DMS153 (cell line): ENCODE data around the gene ZBTB20.

Experiments
- DNase-seq: peaks from one replicate; lab custom pipeline; 2025; lab: John Stamatoyannopoulos, UW

ZBTB20 gene

GRCh38 chr3:114329823-114330222 is 817.3 kb downstream of the ZBTB20 start:
- DNase-seq, result no peak

- DNase-seq, result no peak
Measured at GRCh38 chr3:114328345-114328744, 818.7 kb downstream of the ZBTB20 start.

GRCh38 chr3:114327665-114328064 is 819.4 kb downstream of the ZBTB20 start:
- DNase-seq, result no peak

- no peak for DNase-seq
Measured at GRCh38 chr3:114323546-114324254, 823.4 kb downstream of the ZBTB20 start.

GRCh38 chr3:114320246-114320645 is 826.8 kb downstream of the ZBTB20 start:
- no peak for DNase-seq

- peak; percentile 85 for DNase-seq
Measured at GRCh38 chr3:114319453-114319852, 827.6 kb downstream of the ZBTB20 start.

GRCh38 chr3:114318295-114318694 is 828.8 kb downstream of the ZBTB20 start:
- no peak for DNase-seq

GRCh38 chr3:114314282-114314681 is 832.8 kb downstream of the ZBTB20 start:
- DNase-seq, result no peak

- no peak for DNase-seq
Measured at GRCh38 chr3:114313426-114313825, 833.7 kb downstream of the ZBTB20 start.

GRCh38 chr3:114310695-114311094 is 836.4 kb downstream of the ZBTB20 start:
- DNase-seq, result no peak

GRCh38 chr3:114308830-114309229 is 838.3 kb downstream of the ZBTB20 start:
- DNase-seq, result no peak

GRCh38 chr3:114308377-114308776 is 838.7 kb downstream of the ZBTB20 start:
- DNase-seq, result no peak

- no peak for DNase-seq
Measured at GRCh38 chr3:114307832-114308231, 839.3 kb downstream of the ZBTB20 start.

GRCh38 chr3:114307222-114307830 is 839.8 kb downstream of the ZBTB20 start:
- no peak for DNase-seq

- DNase-seq, result no peak
Measured at GRCh38 chr3:114299941-114300624, 847.0 kb downstream of the ZBTB20 start.

- DNase-seq, result no peak
Measured at GRCh38 chr3:114299421-114299820, 847.7 kb downstream of the ZBTB20 start.

GRCh38 chr3:114295946-114296345 is 851.1 kb downstream of the ZBTB20 start:
- DNase-seq, result no peak

- no peak for DNase-seq
Measured at GRCh38 chr3:114294940-114295480, 852.1 kb downstream of the ZBTB20 start.

- DNase-seq, result no peak
Measured at GRCh38 chr3:114293838-114294535, 853.1 kb downstream of the ZBTB20 start, which contains the start of gene TIGIT. Gene TIGIT (plus strand): TSS chr3:114294028. CDS start chr3:114294062, 34 bp downstream.

- DNase-seq, result peak; percentile 29
Measured at GRCh38 chr3:114290911-114291901, 855.9 kb downstream of the ZBTB20 start.

GRCh38 chr3:114286266-114286665 is 860.8 kb downstream of the ZBTB20 start:
- DNase-seq, result no peak
